Urinary bladder (tissue), 4 donors: ENCODE data around the gene AIMP1. TPM values are rescaled to one million over a fixed set of nuclear protein-coding genes. Genes with fewer than 3 reads are reported as not detected.
"Not testable (repeated sequence)": the region's sequence is repeated elsewhere in the genome, so short reads cannot be mapped to it uniquely, and the experiment has no call there.

Experiments
- DNase-seq: peaks from one replicate; pipeline ENCODE4 v3.0.0-alpha.2; 2015; ENCODE audit errors: extremely low spot score
- H3K27ac ChIP-seq: one replicate; pipeline ENCODE4 v1.5.1; 2013; ENCODE audit warnings: low read depth, mild to moderate bottlenecking, moderate library complexity
- H3K36me3 ChIP-seq: one replicate; pipeline ENCODE4 v1.6.1; 2013; ENCODE audit warnings: mild to moderate bottlenecking, moderate library complexity; ENCODE audit not compliant: insufficient read depth
- H3K4me1 ChIP-seq: one replicate; pipeline ENCODE4 v1.6.1; 2013; ENCODE audit warnings: mild to moderate bottlenecking, moderate library complexity; ENCODE audit not compliant: insufficient read depth
- H3K4me3 ChIP-seq: one replicate; pipeline ENCODE4 v1.5.1; 2013; ENCODE audit warnings: low read depth, low read length
- WGBS: extraction: QIAGEN DNeasy Blood & Tissue Kit; methylation state at CpG from one replicate; pipeline ENCODE4 v1.1.7; 2013; 5-methylcytosine and 5-hydroxymethylcytosine counted together
- polyA plus RNA-seq: library from polyadenylated mRNA; stranded (reverse); fragments of 200-250 nt; gene quantifications from one replicate; pipeline ENCODE4 v1.2.3, GENCODE V29; 2013
- total RNA-seq: library from RNA; depleted of rRNA; stranded (reverse); fragments of >200 nt; gene quantifications from one replicate; pipeline ENCODE4 v1.2.3, GENCODE V29; 2014
- donor health status: healthy with polysubstance abuse.
- donor health status: healthy.

AIMP1 gene
- total and polyA plus RNA-seq, 2 donors = 34.5 to 34.6 TPM

- no peak overlapping the region for H3K4me3 ChIP-seq
- DNase-seq = no peak
- H3K27ac ChIP-seq = no peak overlapping the region
- 75% methylated on average over 2 of the region's 2 CpGs for WGBS
- no peaks in the 10 kb centered on the region for H3K4me1 ChIP-seq
- H3K36me3 ChIP-seq = peaks cover 1% of the 10 kb centered on the region
These were observed 53.9 kb downstream of the AIMP1 start for GRCh38 chr4:106370214-106370613.

- DNase-seq = no peak
- Histone ChIP-seq H3K4me1 (no peaks in the 10 kb centered on the region), H3K4me3 (no peak overlapping the region), H3K36me3 (peaks cover 1% of the 10 kb centered on the region), H3K27ac (no peak overlapping the region)
These were observed 54.8 kb downstream of the AIMP1 start for GRCh38 chr4:106371161-106371560.

GRCh38 chr4:106373026-106373425 is 56.7 kb downstream of the AIMP1 start:
- H3K4me3 ChIP-seq = no peak overlapping the region
- 60% methylated on average over 3 of the region's 3 CpGs for WGBS
- no peak overlapping the region for H3K27ac ChIP-seq
- H3K4me1 ChIP-seq = no peaks in the 10 kb centered on the region
- no peak for DNase-seq
- peaks cover under 1% of the 10 kb centered on the region for H3K36me3 ChIP-seq

- H3K4me1 ChIP-seq = no peaks in the 10 kb centered on the region
- no peak for DNase-seq
- no peak overlapping the region for H3K4me3 ChIP-seq
- no peak overlapping the region for H3K27ac ChIP-seq
- no peaks in the 10 kb centered on the region for H3K36me3 ChIP-seq
These were observed 63.8 kb downstream of the AIMP1 start for GRCh38 chr4:106380179-106380578.

- no peaks in the 10 kb centered on the region for H3K36me3 ChIP-seq
- no peak for DNase-seq
These were observed 68.5 kb downstream of the AIMP1 start for GRCh38 chr4:106384878-106385277.

GRCh38 chr4:106385853-106386393 is 69.6 kb downstream of the AIMP1 start:
- Histone ChIP-seq H3K4me3 (no peak overlapping the region), H3K36me3 (no peaks in the 10 kb centered on the region)
- 88% methylated on average over 6 of the region's 6 CpGs for WGBS

More at GRCh38 chr4:106384878-106385277, 68.5 kb downstream of the AIMP1 start:
- Histone ChIP-seq H3K4me3 (no peak overlapping the region), H3K4me1 (no peaks in the 10 kb centered on the region), H3K27ac (no peak overlapping the region)
- WGBS = 99% methylated on average over 3 of the region's 3 CpGs

GRCh38 chr4:106395582-106395981 is 79.2 kb downstream of the AIMP1 start:
- 85% methylated on average over 2 of the region's 2 CpGs for WGBS
- DNase-seq = no peak
- Histone ChIP-seq H3K4me3 (no peak overlapping the region), H3K4me1 (no peaks in the 10 kb centered on the region), H3K36me3 (no peaks in the 10 kb centered on the region), H3K27ac (no peak overlapping the region)

More at GRCh38 chr4:106385853-106386393, 69.6 kb downstream of the AIMP1 start:
- DNase-seq = no peak
- no peaks in the 10 kb centered on the region for H3K4me1 ChIP-seq
- H3K27ac ChIP-seq = no peak overlapping the region

- H3K36me3 ChIP-seq, DNase-seq, H3K4me1 ChIP-seq, H3K27ac ChIP-seq, H3K4me3 ChIP-seq: not testable (repeated sequence)
- WGBS = 56% methylated on average over 2 of the region's 4 CpGs
These were observed 82.5 kb downstream of the AIMP1 start for GRCh38 chr4:106398898-106399297.

Other genes starting within 250 kb of the AIMP1 start
- gene TBCK, start 341 bp upstream of the AIMP1 start, total RNA-seq = 113 TPM
- 14.1 TPM for gene TBCK, start 341 bp upstream of the AIMP1 start, polyA plus RNA-seq
- gene GIMD1, start 52.2 kb downstream of the AIMP1 start, total RNA-seq = not detected
- gene GIMD1, start 52.2 kb downstream of the AIMP1 start, polyA plus RNA-seq = not detected